ENCODE data around the gene KIF18A.
A peak's percentile ranks its signal among the peaks of the same experiment; 100 is the strongest.
"Not testable (repeated sequence)": the region's sequence is repeated elsewhere in the genome, so short reads cannot be mapped to it uniquely, and the experiment has no call there.

The KIF18A gene

GRCh38 chr11:28107191-28107749 is 686 bp downstream of the KIF18A start:
- intact Hi-C loops (cut with DNase I): loop anchor here (10.0 kb wide), 1 partner anchor 412 kb away; no protein-coding TSS in a partner anchor
- DNase-seq: no peak

- intact Hi-C loops (cut with DNase I): loop anchor here (10.0 kb wide), 1 partner anchor 412 kb away; no protein-coding TSS in a partner anchor
- no peak for DNase-seq
Measured at GRCh38 chr11:28106353-28107043, 1.5 kb downstream of the KIF18A start.

- no peak for DNase-seq
Measured at GRCh38 chr11:28105869-28106268, 2.1 kb downstream of the KIF18A start.

GRCh38 chr11:28104984-28105383 is 3.0 kb downstream of the KIF18A start:
- intact Hi-C loops (cut with DNase I): loop anchor here (10.0 kb wide), 1 partner anchor 410 kb away; no protein-coding TSS in a partner anchor
- DNase-seq: no peak

More at GRCh38 chr11:28105869-28106268, 2.1 kb downstream of the KIF18A start:
- intact Hi-C loops (cut with DNase I): loop anchor here (10.0 kb wide), 1 partner anchor 411 kb away; no protein-coding TSS in a partner anchor

GRCh38 chr11:28104425-28104824 is 3.5 kb downstream of the KIF18A start:
- no peak for DNase-seq
- intact Hi-C loops (cut with DNase I): loop anchor here (10.0 kb wide), 1 partner anchor 410 kb away; no protein-coding TSS in a partner anchor

- intact Hi-C loops (cut with DNase I): loop anchor here (10.0 kb wide), 1 partner anchor 407 kb away; no protein-coding TSS in a partner anchor
- DNase-seq: not testable (repeated sequence)
Measured at GRCh38 chr11:28102300-28102699, 5.7 kb downstream of the KIF18A start.

GRCh38 chr11:28100665-28101064 is 7.3 kb downstream of the KIF18A start:
- no peak for DNase-seq
- intact Hi-C loops (cut with DNase I): loop anchor here (10.0 kb wide), 1 partner anchor 406 kb away; no protein-coding TSS in a partner anchor

- DNase-seq: no peak
- intact Hi-C loops (cut with DNase I): loop anchor here (10.0 kb wide), 1 partner anchor 405 kb away; no protein-coding TSS in a partner anchor
Measured at GRCh38 chr11:28099715-28100114, 8.2 kb downstream of the KIF18A start.

GRCh38 chr11:28098257-28098656 is 9.7 kb downstream of the KIF18A start:
- DNase-seq: no peak
- intact Hi-C loops (cut with DNase I): no loop called here

GRCh38 chr11:28092786-28093185 is 15.2 kb downstream of the KIF18A start:
- intact Hi-C loops (cut with DNase I): no loop called here
- DNase-seq: no peak

- intact Hi-C loops (cut with DNase I): no loop called here
- DNase-seq: no peak
Measured at GRCh38 chr11:28090052-28090749, 17.8 kb downstream of the KIF18A start.

- intact Hi-C loops (cut with DNase I): no loop called here
Measured at GRCh38 chr11:28089378-28089777, 18.6 kb downstream of the KIF18A start.

GRCh38 chr11:28087693-28088092 is 20.3 kb downstream of the KIF18A start:
- intact Hi-C loops (cut with DNase I): not testable (repeated sequence)

More at GRCh38 chr11:28089378-28089777, 18.6 kb downstream of the KIF18A start:
- DNase-seq: no peak

GRCh38 chr11:28087192-28087591 is 20.8 kb downstream of the KIF18A start:
- DNase-seq; intact Hi-C loops (cut with DNase I): not testable (repeated sequence)

More at GRCh38 chr11:28087693-28088092, 20.3 kb downstream of the KIF18A start:
- not testable (repeated sequence) for DNase-seq

- no peak for DNase-seq
- intact Hi-C loops (cut with DNase I): no loop called here
Measured at GRCh38 chr11:28086569-28086968, 21.4 kb downstream of the KIF18A start.

- intact Hi-C loops (cut with DNase I): no loop called here
- no peak for DNase-seq
Measured at GRCh38 chr11:28083118-28083517, 24.8 kb downstream of the KIF18A start.

- no peak for DNase-seq
- intact Hi-C loops (cut with DNase I): no loop called here
Measured at GRCh38 chr11:28077521-28077920, 30.4 kb downstream of the KIF18A start.

GRCh38 chr11:28072321-28072720 is 35.6 kb downstream of the KIF18A start:
- intact Hi-C loops (cut with DNase I): no loop called here
- no peak for DNase-seq

GRCh38 chr11:28071305-28071704 is 36.7 kb downstream of the KIF18A start:
- DNase-seq: no peak
- intact Hi-C loops (cut with DNase I): no loop called here

- DNase-seq: peak in 1 of 10 donors; percentile 6
- intact Hi-C loops (cut with DNase I): no loop called here
Measured at GRCh38 chr11:28058333-28058732, 49.6 kb downstream of the KIF18A start.

GRCh38 chr11:28054821-28055220 is 53.1 kb downstream of the KIF18A start:
- intact Hi-C loops (cut with DNase I): no loop called here
- no peak for DNase-seq
